Lung (tissue), 12 donors: ENCODE measurements around the gene TIGAR. TPM values are rescaled to one million over a fixed set of nuclear protein-coding genes. Genes with fewer than 3 reads are reported as not detected.

Source experiments
- ATAC-seq: fragments of 200-7000 bp; cut with Tn5 transposase; one replicate; pipeline ENCODE4 v1.9.1; 2020; ENCODE audit warnings: moderate number of reproducible peaks; ENCODE audit not compliant: insufficient read depth, low FRiP score
- DNase-seq, 3 donors: peaks; one replicate each; pipeline ENCODE4 v3.0.0-alpha.2; 2013 to 2017
- H3K27ac ChIP-seq, 2 donors: one replicate each; pipeline ENCODE4 v1.5.1; 2013; ENCODE audit warnings: mild to moderate bottlenecking in 2 of 2, moderate library complexity in 2 of 2, control low read depth in 1 of 2, inconsistent platforms in 1 of 2, low read depth in 1 of 2, low read length in 1 of 2
- H3K27me3 ChIP-seq, 3 donors: one replicate each; pipeline ENCODE4 v1.5.1; 2013; ENCODE audit warnings: low read length in 2 of 3; ENCODE audit not compliant: control insufficient read depth in 3 of 3, insufficient read depth in 3 of 3
- H3K36me3 ChIP-seq, 4 donors: one replicate each; pipeline ENCODE4 v1.5.1; 2013; ENCODE audit warnings: low read length in 4 of 4, mild to moderate bottlenecking in 1 of 4, moderate library complexity in 1 of 4; ENCODE audit not compliant: control insufficient read depth in 4 of 4, insufficient read depth in 4 of 4
- H3K4me1 ChIP-seq, 5 donors: one replicate each; pipeline ENCODE4 v1.5.1; 2013; ENCODE audit warnings: low read length in 5 of 5, mild to moderate bottlenecking in 2 of 5, moderate library complexity in 1 of 5; ENCODE audit not compliant: control insufficient read depth in 5 of 5, insufficient read depth in 5 of 5
- H3K4me3 ChIP-seq: one replicate; pipeline ENCODE4 v1.5.1; 2013; ENCODE audit warnings: mild to moderate bottlenecking, control low read depth, moderate library complexity
- H3K9ac ChIP-seq, 2 donors: one replicate each; pipeline ENCODE4 v1.5.1; 2013; ENCODE audit warnings: low read length in 2 of 2, control low read depth in 1 of 2; ENCODE audit not compliant: insufficient read depth in 1 of 2
- H3K9me3 ChIP-seq, 4 donors: one replicate each; pipeline ENCODE4 v1.5.1; 2013; ENCODE audit warnings: low read length in 3 of 4, mild to moderate bottlenecking in 1 of 4, moderate library complexity in 1 of 4; ENCODE audit not compliant: control insufficient read depth in 4 of 4, insufficient read depth in 3 of 4
- CTCF ChIP-seq: IDR thresholded peaks from 2 replicates; pipeline ENCODE4 v1.5.1; 2012; ENCODE audit warnings: mild to moderate bottlenecking; ENCODE audit errors: control extremely low read depth, extremely low read depth
- WGBS, 2 donors: extraction: QIAGEN DNeasy Blood & Tissue Kit; methylation state at CpG; one replicate each; pipeline ENCODE4 v1.1.7; 2013; 5-methylcytosine and 5-hydroxymethylcytosine counted together
- polyA plus RNA-seq, 2 donors: library from polyadenylated mRNA; stranded (reverse); fragments of 200-250 nt; gene quantifications; one replicate each; pipeline ENCODE4 v1.2.1, GENCODE V29; 2013
- total RNA-seq, 2 donors: library from RNA; depleted of rRNA in 1 of 2; stranded (reverse); fragments of >200 nt in 1 of 2; gene quantifications; one replicate each; pipeline ENCODE4 v1.2.1, GENCODE V29; 2014 to 2021
- donor health status: control.
- donor health status: control.
- donor health status: Bipolar disorder and iron deficiency.
- donor health status: healthy.
- donor health status: DM: yes; HTN: yes; CAD: no.

Gene TIGAR
- total and polyA plus RNA-seq, 4 donors = 1.6 to 9.1 (median 6.5) TPM

- Histone ChIP-seq H3K36me3 (peaks cover 6 to 58% (median 29%) of the 10 kb centered on the region in 4 donors), H3K27me3 (no peaks in the 10 kb centered on the region), H3K9ac (no peak overlapping the region), H3K9me3 (no peaks in the 10 kb centered on the region), H3K4me1 (peaks cover 8 to 48% (median 31%) of the 10 kb centered on the region in 5 donors), H3K27ac (peak overlapping the region; percentile 18 to 83), H3K4me3 (no peak overlapping the region)
- ATAC-seq = no peak
- no peak for TF ChIP-seq CTCF
- DNase-seq = no peak
- WGBS, 2 donors = 89 to 91% methylated on average over 16 of the region's 16 CpGs
These were observed 39.8 kb upstream of the TIGAR start for GRCh38 chr12:4281173-4281654.

GRCh38 chr12:4282103-4282891, 38.7 kb upstream of the TIGAR start:
- no peak for DNase-seq
- H3K27me3 ChIP-seq = no peaks in the 10 kb centered on the region
- peaks cover 6 to 58% (median 30%) of the 10 kb centered on the region in 4 donors for H3K36me3 ChIP-seq
- peaks cover 6 to 42% (median 29%) of the 10 kb centered on the region in 5 donors for H3K4me1 ChIP-seq
- H3K9me3 ChIP-seq = no peaks in the 10 kb centered on the region
- no peak overlapping the region for H3K9ac ChIP-seq
- ATAC-seq = no peak
- 93 to 94% methylated on average over 16 of the region's 16 CpGs for WGBS, 2 donors
- TF ChIP-seq CTCF = no peak
- H3K27ac ChIP-seq = no peak overlapping the region
- no peak overlapping the region for H3K4me3 ChIP-seq

DNA sequence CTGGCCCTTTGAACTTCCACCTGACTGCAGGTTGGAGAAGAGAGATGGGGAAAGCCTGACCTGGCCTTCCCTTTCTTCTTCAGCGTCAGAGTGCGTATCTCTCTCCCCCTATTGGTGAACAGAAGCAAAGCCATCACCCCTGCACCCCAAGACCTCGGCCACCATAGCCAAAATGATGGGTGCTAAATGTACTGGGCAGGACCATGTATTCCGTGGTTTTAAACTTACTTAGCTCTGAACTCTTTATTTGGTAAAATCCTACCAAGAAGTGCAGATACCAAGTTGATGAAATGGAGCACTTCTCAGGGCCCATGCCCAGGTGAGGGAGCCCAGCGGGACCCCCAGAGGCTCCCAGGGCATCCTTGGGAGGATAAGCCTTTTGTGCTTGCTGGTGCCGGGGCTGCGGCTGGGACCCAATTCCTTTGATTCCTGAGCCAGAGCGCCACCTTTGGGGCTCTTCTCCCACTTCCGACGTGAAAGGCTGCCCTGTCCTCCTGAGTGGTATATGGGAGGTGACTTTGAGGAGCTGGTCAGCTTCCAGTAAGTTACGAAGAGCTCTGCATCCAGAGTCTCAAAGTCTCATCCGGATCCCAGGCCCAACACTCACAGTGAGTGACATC, 38.0 kb upstream of the TIGAR start:
- Histone ChIP-seq H3K27ac (no peak overlapping the region), H3K27me3 (no peaks in the 10 kb centered on the region), H3K4me3 (no peak overlapping the region), H3K4me1 (peaks cover 6 to 35% (median 23%) of the 10 kb centered on the region in 5 donors), H3K9me3 (no peaks in the 10 kb centered on the region), H3K36me3 (peaks cover 6 to 65% (median 28%) of the 10 kb centered on the region in 4 donors), H3K9ac (no peak overlapping the region)
- no peak for TF ChIP-seq CTCF
- WGBS, 2 donors = 78 to 91% methylated on average over 12 of the region's 12 CpGs
- ATAC-seq = no peak
- no peak for DNase-seq
